K562 (cell line): ENCODE results near the gene ANO3. TPM values are rescaled to one million over a fixed set of nuclear protein-coding genes. Genes with fewer than 3 reads are reported as not detected.

ENCODE experiments used
- ATAC-seq: fragments of 200-7000 bp; cut with Tn5 transposase; 3 replicates; pipeline ENCODE4 v1.9.1; 2020; ENCODE audit warnings: moderate library complexity
- BruUV-seq: library from RNA; stranded (reverse); fragments of 400-500 nt; replicated peaks from 2 replicates; lab custom pipeline; 2021; lab: Mats Ljungman, UMichigan
- CTCF ChIA-PET: fragments of 300-600 bp; formaldehyde crosslinking; extraction: SDS; loops from one replicate; lab custom pipeline; 2021; ENCODE audit warnings: low intra/inter-chr PET ratio; lab: Yijun Ruan, JAX
- POLR2A ChIA-PET: fragments of 300-600, 350-650 bp; sonication (Branson Sonifier 250); formaldehyde crosslinking; extraction: SDS; loops from one replicate; lab custom pipeline; 2021; ENCODE audit warnings: antibody characterized with exemption, inconsistent platforms; lab: Yijun Ruan, JAX
- DNase-seq, 4 experiments: peaks; one replicate each; pipeline versions ENCODE4 v3.0.0 to v3.0.0-alpha.2; 2011 to 2018; ENCODE audit warnings: low spot score in 3 of 4, mixed read lengths in 3 of 4; ENCODE audit errors: extremely low read depth in 1 of 4
- FAIRE-seq: peaks from 2 replicates; lab custom pipeline; 2011; peaks lifted over from hg19 to GRCh38; lab: Jason Lieb, UNC
- H2AFZ ChIP-seq: 2 replicates; pipeline ENCODE4 v1.6.0; 2011; ENCODE audit warnings: low read depth, low read length, control low read depth, inconsistent platforms
- H3K27ac ChIP-seq: fragments of 200-600 bp; 3 replicates; pipeline ENCODE4 v1.8.0; 2011; ENCODE audit warnings: low read depth, mild to moderate bottlenecking, control low read depth, inconsistent platforms, low read length, moderate library complexity, mixed read lengths; ENCODE audit errors: extremely low read depth
- H3K27me3 ChIP-seq, 2 experiments: fragments of 300-600 bp in 1 of 2; 2 replicates in 1 of 2; 3 replicates in 1 of 2; pipeline versions ENCODE4 v1.6.0 to v1.8.0; 2011; ENCODE audit warnings: inconsistent platforms in 2 of 2, low read length in 2 of 2, mild to moderate bottlenecking in 1 of 2, mixed read lengths in 1 of 2, moderate library complexity in 1 of 2; ENCODE audit not compliant: control insufficient read depth in 2 of 2, insufficient read depth in 2 of 2
- H3K36me3 ChIP-seq: fragments of 300-600 bp; 3 replicates; pipeline ENCODE4 v1.8.0; 2011; ENCODE audit warnings: mild to moderate bottlenecking, low read length, inconsistent platforms; ENCODE audit not compliant: control insufficient read depth, insufficient read depth
- H3K4me1 ChIP-seq, 2 experiments: fragments of 200-600 bp in 1 of 2; replicated peaks in 1 of 2; 2 replicates in 1 of 2; 3 replicates in 1 of 2; pipeline versions ENCODE4 v1.5.1 to v1.8.0; 2011; ENCODE audit warnings: inconsistent platforms in 2 of 2, low read length in 2 of 2, mild to moderate bottlenecking in 1 of 2, mixed read lengths in 1 of 2, moderate library complexity in 1 of 2; ENCODE audit not compliant: control insufficient read depth in 2 of 2, insufficient read depth in 2 of 2
- H3K4me2 ChIP-seq: 2 replicates; pipeline ENCODE4 v1.6.1; 2011; ENCODE audit warnings: low read length, control low read depth, inconsistent platforms, mixed read lengths; ENCODE audit not compliant: insufficient read depth
- H3K4me3 ChIP-seq: fragments of 200-600 bp; sonication (generic), shearing (Covaris generic); 2 replicates; pipeline ENCODE4 v1.5.1; 2016; ENCODE audit warnings: control low read depth, inconsistent platforms
- H3K79me2 ChIP-seq: fragments of 200-600 bp; 3 replicates; pipeline ENCODE4 v1.8.0; 2011; ENCODE audit warnings: low read length, inconsistent platforms; ENCODE audit not compliant: control insufficient read depth, insufficient read depth
- H3K9ac ChIP-seq, 2 experiments: 2 replicates each; pipeline versions ENCODE4 v1.6.0 to v1.6.1; 2011; ENCODE audit warnings: low read depth in 2 of 2, low read length in 2 of 2, control low read depth in 1 of 2, inconsistent platforms in 1 of 2, mild to moderate bottlenecking in 1 of 2, mixed read lengths in 1 of 2; ENCODE audit not compliant: insufficient read depth in 1 of 2
- H3K9me1 ChIP-seq: one replicate; pipeline ENCODE4 v1.6.0; 2011; ENCODE audit warnings: inconsistent platforms, mild to moderate bottlenecking, low read length, moderate library complexity; ENCODE audit not compliant: control insufficient read depth, insufficient read depth
- H3K9me3 ChIP-seq: replicated peaks from 2 replicates; pipeline ENCODE4 v1.5.1; 2011; ENCODE audit warnings: low read depth, low read length, inconsistent platforms; ENCODE audit not compliant: control insufficient read depth, insufficient read depth
- H4K20me1 ChIP-seq: replicated peaks from 2 replicates; pipeline ENCODE4 v1.6.1; 2011; ENCODE audit warnings: low read length, inconsistent platforms, mixed read lengths; ENCODE audit not compliant: control insufficient read depth, insufficient read depth
- ASH1L ChIP-seq: fragments of 450-650 bp; IDR thresholded peaks from 2 replicates; pipeline ENCODE4 v1.6.1; 2018; ENCODE audit warnings: borderline replicate concordance, mild to moderate bottlenecking, low read depth; ENCODE audit not compliant: partially characterized antibody
- ATF7 ChIP-seq: fragments of 450-650 bp; IDR thresholded peaks from 2 replicates; pipeline ENCODE4 v1.7.1; 2014; ENCODE audit warnings: mild to moderate bottlenecking, moderate library complexity
- ELF2 ChIP-seq: fragments of 250-450 bp; sonication (Bioruptor Pico); IDR thresholded peaks from 2 replicates; pipeline ENCODE4 v1.5.0; 2021; ENCODE audit warnings: mild to moderate bottlenecking
- ETS1 ChIP-seq: conservative IDR thresholded peaks from 2 replicates; pipeline ENCODE4 v1.6.1; 2011; ENCODE audit warnings: low read depth, mild to moderate bottlenecking, low read length; ENCODE audit not compliant: control insufficient read depth
- FUS ChIP-seq: fragments of 200-400 bp; formaldehyde crosslinking; optimal IDR thresholded peaks from 2 replicates; pipeline ENCODE3; 2017; ENCODE audit warnings: low read depth, low read length
- ILF3 ChIP-seq: fragments of 450-650 bp; IDR thresholded peaks from 2 replicates; pipeline ENCODE4 v1.6.1; 2018; ENCODE audit warnings: antibody characterized with exemption, mild to moderate bottlenecking, moderate library complexity, borderline replicate concordance
- MAZ ChIP-seq, 2 experiments: fragments of 450-650 bp in 1 of 2; sonication (generic) in 1 of 2; formaldehyde crosslinking; IDR thresholded peaks in 1 of 2; conservative IDR thresholded peaks in 1 of 2; 2 replicates each; pipeline versions ENCODE4 v1.4.0 to v1.5.0; 2020; ENCODE audit warnings: mild to moderate bottlenecking in 1 of 2, missing genetic modification reagents in 1 of 2
- MXD1 ChIP-seq: fragments of 250-450 bp; sonication (Bioruptor Pico); IDR thresholded peaks from 2 replicates; pipeline ENCODE4 v1.8.0; 2021; ENCODE audit warnings: borderline replicate concordance, mild to moderate bottlenecking, moderate library complexity; ENCODE audit not compliant: poor library complexity, severe bottlenecking
- NFIC ChIP-seq: fragments of 450-650 bp; IDR thresholded peaks from 2 replicates; pipeline ENCODE4 v1.6.1; 2017; ENCODE audit warnings: mild to moderate bottlenecking, inconsistent platforms
- PTBP1 ChIP-seq: fragments of 200-400 bp; formaldehyde crosslinking; IDR thresholded peaks from 2 replicates; pipeline ENCODE4 v1.6.1; 2017; ENCODE audit warnings: low read depth, low read length
- STAT6 ChIP-seq: sonication (generic); formaldehyde crosslinking; IDR thresholded peaks from 2 replicates; pipeline ENCODE4 v1.8.1; 2023; ENCODE audit warnings: mild to moderate bottlenecking, missing genetic modification reagents
- TFE3 ChIP-seq: fragments of 450-650 bp; formaldehyde crosslinking; IDR thresholded peaks from 2 replicates; pipeline ENCODE4 v1.4.0; 2020; ENCODE audit warnings: mild to moderate bottlenecking, mixed read lengths
- THRB ChIP-seq: fragments of 450-650 bp; formaldehyde crosslinking; conservative IDR thresholded peaks from 2 replicates; pipeline ENCODE4 v1.4.0; 2022; ENCODE audit warnings: mild to moderate bottlenecking, missing genetic modification characterization
- ZBED1 ChIP-seq: IDR thresholded peaks from 2 replicates; pipeline ENCODE4 v1.6.1; 2014
- ZNF764 ChIP-seq: fragments of 250-450 bp; sonication (Bioruptor Pico); IDR thresholded peaks from 2 replicates; pipeline ENCODE4 v1.4.0; 2020; ENCODE audit warnings: low read depth, mild to moderate bottlenecking, moderate library complexity
- WGBS: fragments of 100-300 bp; shearing (Covaris generic); methylation state at CpG from one replicate; pipeline ENCODE4 v1.1.6; 2016; ENCODE audit warnings: low coverage, mixed read lengths; ENCODE audit not compliant: insufficient coverage; ENCODE audit errors: missing lambda C conversion rate; 5-methylcytosine and 5-hydroxymethylcytosine counted together
- in situ Hi-C: fragments of 300-500 bp; cut with MboI; formaldehyde crosslinking; loops from 4 replicates; pipeline ENCODE4 v1.15.0; 2018; ENCODE audit warnings: inconsistent platforms, mixed read lengths
- intact Hi-C: fragments of 100-400 bp; cut with micrococcal nuclease; formaldehyde crosslinking; loops from 2 replicates; pipeline ENCODE4 v1.14.2; 2022
- polyA plus RNA-seq, 8 experiments: library from polyadenylated mRNA; depleted of rRNA in 4 of 8; stranded (reverse) in 5 of 8; unstranded in 3 of 8; fragments of >200 nt; fragmentation: Nextera tagmentation in 2 of 8; fragmentation: Illumina TruSeq in 1 of 8; extraction: Ambion mirVana in 2 of 8; extraction: Trizol in 1 of 8; gene quantifications; 2 replicates each; pipeline versions ENCODE4 v1.2.1 to v1.2.3, GENCODE V29; 2011 to 2014; ENCODE audit warnings: inconsistent platforms in 1 of 8, missing spikeins in 1 of 8
- total RNA-seq, 7 experiments: library from RNA; depleted of rRNA in 6 of 7; stranded (reverse); fragments of >200 nt in 6 of 7; fragmentation: Illumina TruSeq in 2 of 7; extraction: Trizol in 2 of 7; gene quantifications; 2 replicates each; pipeline versions ENCODE4 v1.2.1 to v1.2.3, GENCODE V29; 2011 to 2021; ENCODE audit warnings: low replicate concordance in 1 of 7

Gene ANO3
- total and polyA plus RNA-seq, 9 of the 15 experiments (the other 6 are each of a cell fraction or from before 2014, with no cell fraction given): 0.01 to 0.13 (median 0.04) TPM; not detected in 1

- no peak for TF ChIP-seq ETS1
- no peak for TF ChIP-seq ELF2
- no peak for TF ChIP-seq ATF7
- TF ChIP-seq MXD1: no peak
- no peak for TF ChIP-seq NFIC
- TF ChIP-seq ILF3: no peak
- TF ChIP-seq, all 486 proteins: peak for 0
These were observed 178.8 kb downstream of the ANO3 start (continued) for GRCh38 chr11:26510756-26511155.

GRCh38 chr11:26512196-26512595 is 180.3 kb downstream of the ANO3 start:
- no peaks in the 10 kb centered on the region for H3K27me3 ChIP-seq
- no peak for ATAC-seq
- TF ChIP-seq THRB (CRISPR knock-in tag): no peak
- TF ChIP-seq ZBED1: no peak
- TF ChIP-seq ZNF764 (CRISPR knock-in tag): no peak
- TF ChIP-seq ASH1L: no peak
- TF ChIP-seq FUS: no peak
- TF ChIP-seq TFE3: no peak
- TF ChIP-seq MAZ (CRISPR knock-in tag; conservative IDR thresholded peaks at IDR 0.05 in 1 of 2, IDR thresholded peaks at IDR 0.05 in 1 of 2): no peak
- TF ChIP-seq PTBP1: no peak
- TF ChIP-seq STAT6: no peak

More at GRCh38 chr11:26512196-26512595, 180.3 kb downstream of the ANO3 start:
- 0% methylated on average over 2 of the region's 2 CpGs for WGBS
- Histone ChIP-seq H3K4me2 (no peak overlapping the region), H3K36me3 (no peaks in the 10 kb centered on the region), H4K20me1 (no peaks in the 10 kb centered on the region), H3K9me1 (no peaks in the 10 kb centered on the region), H2AFZ (no peak overlapping the region), H3K4me1 (no peaks in the 10 kb centered on the region), H3K27ac (no peak overlapping the region), H3K79me2 (no peaks in the 10 kb centered on the region), H3K9ac (no peak overlapping the region), H3K4me3 (no peak overlapping the region), H3K9me3 (no peaks in the 10 kb centered on the region)
- no TSS peak for BruUV-seq
- intact Hi-C loops: no loop called here
- DNase-seq: no peak
- POLR2A ChIA-PET: no interaction called here
- FAIRE-seq: no peak
- in situ Hi-C loops: no loop called here
- CTCF ChIA-PET: no interaction called here
